DOHH2 (cell line): ENCODE data around the gene RASA3.

Source experiments
- EZH2phosphoT487 ChIP-seq: fragments of 200-600 bp; sonication (generic); IDR thresholded peaks from 2 replicates; pipeline ENCODE4 v1.6.1; 2017; ENCODE audit warnings: borderline replicate concordance, mild to moderate bottlenecking, antibody characterized with exemption, low read length, moderate library complexity, mixed read lengths
- TF ChIP-seq, protein P1 (sequence below): fragments of 200-600 bp; sonication (generic); IDR thresholded peaks from one replicate; pipeline ENCODE4 v1.5.1; 2014; ENCODE audit warnings: antibody characterized with exemption, mild to moderate bottlenecking, low read depth, low read length; ENCODE audit not compliant: poor library complexity, severe bottlenecking

DNA sequence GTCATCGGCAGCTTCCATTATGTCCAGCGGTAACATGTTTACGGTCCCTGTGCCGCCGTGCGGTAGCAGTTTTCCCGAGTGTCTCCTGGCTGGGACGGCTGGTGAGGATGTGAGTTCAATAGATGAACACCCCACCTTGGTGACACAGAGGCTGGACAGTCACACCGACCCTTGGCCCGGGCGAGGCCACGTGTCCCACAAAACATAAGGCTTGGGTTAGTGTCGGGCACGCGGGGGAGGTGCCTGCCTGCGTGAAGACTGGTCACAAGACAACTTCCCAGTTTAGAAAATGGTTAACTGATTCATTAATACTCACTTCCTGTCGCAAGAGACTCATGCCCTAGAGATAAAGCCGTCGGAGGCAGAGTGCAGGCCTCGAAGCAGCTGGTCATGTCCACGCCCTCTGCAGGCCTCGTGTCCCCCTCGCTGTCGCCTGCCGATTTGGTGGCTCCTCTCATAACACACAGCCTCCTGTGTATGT is 17.2 kb downstream of the RASA3 start:
- TF ChIP-seq, protein P1, sequence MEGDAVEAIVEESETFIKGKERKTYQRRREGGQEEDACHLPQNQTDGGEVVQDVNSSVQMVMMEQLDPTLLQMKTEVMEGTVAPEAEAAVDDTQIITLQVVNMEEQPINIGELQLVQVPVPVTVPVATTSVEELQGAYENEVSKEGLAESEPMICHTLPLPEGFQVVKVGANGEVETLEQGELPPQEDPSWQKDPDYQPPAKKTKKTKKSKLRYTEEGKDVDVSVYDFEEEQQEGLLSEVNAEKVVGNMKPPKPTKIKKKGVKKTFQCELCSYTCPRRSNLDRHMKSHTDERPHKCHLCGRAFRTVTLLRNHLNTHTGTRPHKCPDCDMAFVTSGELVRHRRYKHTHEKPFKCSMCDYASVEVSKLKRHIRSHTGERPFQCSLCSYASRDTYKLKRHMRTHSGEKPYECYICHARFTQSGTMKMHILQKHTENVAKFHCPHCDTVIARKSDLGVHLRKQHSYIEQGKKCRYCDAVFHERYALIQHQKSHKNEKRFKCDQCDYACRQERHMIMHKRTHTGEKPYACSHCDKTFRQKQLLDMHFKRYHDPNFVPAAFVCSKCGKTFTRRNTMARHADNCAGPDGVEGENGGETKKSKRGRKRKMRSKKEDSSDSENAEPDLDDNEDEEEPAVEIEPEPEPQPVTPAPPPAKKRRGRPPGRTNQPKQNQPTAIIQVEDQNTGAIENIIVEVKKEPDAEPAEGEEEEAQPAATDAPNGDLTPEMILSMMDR, result no peak
- no peak for TF ChIP-seq EZH2phosphoT487
